B cell (primary cell): ENCODE results near the gene DAZAP1. TPM values are rescaled to one million over a fixed set of nuclear protein-coding genes. Genes with fewer than 3 reads are reported as not detected.

Source experiments
- ATAC-seq: fragments of 200-7000 bp; cut with Tn5 transposase; one replicate; pipeline ENCODE4 v1.10.0; 2021; ENCODE audit warnings: low read depth, mild to moderate bottlenecking, moderate number of reproducible peaks, moderate library complexity
- CTCF ChIA-PET: fragments of 350-600 bp; sonication (Branson Sonifier 250); formaldehyde crosslinking; loops from one replicate; lab custom pipeline; 2021; ENCODE audit warnings: antibody characterized with exemption, inconsistent platforms; lab: Charles Lee
- POLR2A ChIA-PET: fragments of 350-600 bp; sonication (Branson Sonifier 250); formaldehyde crosslinking; loops from one replicate; lab custom pipeline; 2021; ENCODE audit warnings: antibody characterized with exemption; lab: Charles Lee
- DNase-seq: peaks from one replicate; pipeline ENCODE4 v3.0.0; 2013
- H2AFZ ChIP-seq: 2 replicates; pipeline ENCODE4 v1.6.1; 2012; ENCODE audit warnings: mild to moderate bottlenecking, low read depth, low read length; ENCODE audit not compliant: insufficient read depth, poor library complexity, severe bottlenecking
- H3K27ac ChIP-seq, 2 donors: 1 replicate in 1 of 2; 2 replicates in 1 of 2; pipeline ENCODE4 v1.5.1; 2012 to 2013; ENCODE audit warnings: low read length in 2 of 2, mild to moderate bottlenecking in 2 of 2, moderate library complexity in 1 of 2
- H3K27me3 ChIP-seq, 4 experiments: fragments of 200-600 bp in 1 of 4; sonication (generic) in 1 of 4; replicated peaks in 1 of 4; 1 replicate in 2 of 4; 2 replicates in 2 of 4; pipeline versions ENCODE4 v1.6.1 to v1.7.0; 2013 to 2016; ENCODE audit warnings: low read length in 3 of 4, mild to moderate bottlenecking in 2 of 4, mixed read lengths in 1 of 4, moderate library complexity in 1 of 4; ENCODE audit not compliant: insufficient read depth in 4 of 4, control insufficient read depth in 3 of 4; ENCODE audit errors: control extremely low read depth in 1 of 4
- H3K36me3 ChIP-seq, 2 experiments: replicated peaks in 1 of 2; 1 replicate in 1 of 2; 2 replicates in 1 of 2; pipeline versions ENCODE4 v1.6.1 to v1.7.1; 2013; ENCODE audit warnings: low read length in 1 of 2; ENCODE audit not compliant: insufficient read depth in 2 of 2, control insufficient read depth in 1 of 2; ENCODE audit errors: control extremely low read depth in 1 of 2, extremely low read depth in 1 of 2
- H3K4me1 ChIP-seq, 2 donors: fragments of 200-600 bp in 1 of 2; sonication (generic) in 1 of 2; 1 replicate in 1 of 2; 2 replicates in 1 of 2; pipeline versions ENCODE4 v1.5.1 to v1.6.1; 2013 to 2017; ENCODE audit warnings: low read length in 2 of 2; ENCODE audit not compliant: control insufficient read depth in 2 of 2, insufficient read depth in 2 of 2
- H3K4me2 ChIP-seq: replicated peaks from 2 replicates; pipeline ENCODE3; 2012; ENCODE audit warnings: mild to moderate bottlenecking, low read depth, low read length; ENCODE audit not compliant: poor library complexity, severe bottlenecking
- H3K4me3 ChIP-seq, 5 experiments: fragments of 200-600 bp in 1 of 5; sonication (generic) in 1 of 5; 1 replicate in 3 of 5; 2 replicates in 2 of 5; pipeline versions ENCODE4 v1.5.1 to v1.7.0; 2011 to 2016; ENCODE audit warnings: low read length in 4 of 5, mild to moderate bottlenecking in 4 of 5, low read depth in 2 of 5, control low read depth in 1 of 5, moderate library complexity in 1 of 5; ENCODE audit not compliant: insufficient read depth in 1 of 5; ENCODE audit errors: control extremely low read depth in 1 of 5, extremely low read depth in 1 of 5
- H3K79me2 ChIP-seq: fragments of 200-600 bp; sonication (generic); one replicate; pipeline ENCODE4 v1.6.0; 2016; ENCODE audit warnings: low read length; ENCODE audit not compliant: control insufficient read depth, insufficient read depth
- H3K9ac ChIP-seq: fragments of 200-600 bp; sonication (generic); 2 replicates; pipeline ENCODE4 v1.6.1; 2017; ENCODE audit warnings: mild to moderate bottlenecking, low read length, moderate library complexity
- H3K9me3 ChIP-seq, 3 donors: one replicate each; pipeline versions ENCODE4 v1.6.1 to v1.7.1; 2013; ENCODE audit warnings: low read length in 2 of 3; ENCODE audit not compliant: control insufficient read depth in 2 of 3, insufficient read depth in 1 of 3; ENCODE audit errors: control extremely low read depth in 1 of 3
- H4K20me1 ChIP-seq: 2 replicates; pipeline ENCODE4 v1.6.0; 2012; ENCODE audit warnings: mild to moderate bottlenecking, low read length; ENCODE audit not compliant: insufficient read depth, control insufficient read depth, poor library complexity, severe bottlenecking
- H3K27ac Mint-ChIP-seq: one replicate; pipeline ENCODE4 v1.8.0; 2021; ENCODE audit warnings: mixed read lengths
- H3K27me3 Mint-ChIP-seq: one replicate; pipeline ENCODE4 v1.8.0; 2021; ENCODE audit warnings: mixed read lengths
- H3K4me1 Mint-ChIP-seq: one replicate; pipeline ENCODE4 v1.8.0; 2021; ENCODE audit warnings: mixed read lengths
- H3K4me3 Mint-ChIP-seq: one replicate; pipeline ENCODE4 v1.8.0; 2021; ENCODE audit warnings: mixed read lengths
- H3K9me3 Mint-ChIP-seq: one replicate; pipeline ENCODE4 v1.8.0; 2022; ENCODE audit warnings: mixed read lengths; ENCODE audit not compliant: insufficient read depth
- EZH2 ChIP-seq: IDR thresholded peaks from 2 replicates; pipeline ENCODE4 v1.6.1; 2012; ENCODE audit warnings: borderline replicate concordance, low read depth, mild to moderate bottlenecking, moderate library complexity, low read length; ENCODE audit not compliant: insufficient read depth, poor library complexity, severe bottlenecking
- WGBS: methylation state at CpG from one replicate; pipeline ENCODE4 v1.1.5; 2013; ENCODE audit warnings: missing lambda C conversion rate; ENCODE audit not compliant: insufficient coverage; 5-methylcytosine and 5-hydroxymethylcytosine counted together
- intact Hi-C: fragments of 100-400 bp; cut with micrococcal nuclease; formaldehyde crosslinking; loops from one replicate; pipeline ENCODE4 v1.10.0; 2022
- polyA plus RNA-seq: library from polyadenylated mRNA; depleted of rRNA; stranded (reverse); fragments of >200 nt; gene quantifications from 2 replicates; pipeline ENCODE4 v1.2.3, GENCODE V29; 2012
- total RNA-seq, 2 donors: library from RNA; stranded (reverse); fragments of 120-200 nt in 1 of 2; gene quantifications; 1 replicate in 1 of 2; 2 replicates in 1 of 2; pipeline versions ENCODE4 v1.2.3 to v1.2.4, GENCODE V29; 2013 to 2022
- TF ChIP-seq, protein P1 (sequence below): fragments of 200-600 bp; IDR thresholded peaks from one replicate; pipeline ENCODE4 v1.8.0; 2022; ENCODE audit warnings: antibody characterized with exemption, mild to moderate bottlenecking

Gene DAZAP1
- total and polyA plus RNA-seq, 2 donors (not counting 1 experiment from before 2014, with no cell fraction given), result 54.8 to 125 TPM

DNA sequence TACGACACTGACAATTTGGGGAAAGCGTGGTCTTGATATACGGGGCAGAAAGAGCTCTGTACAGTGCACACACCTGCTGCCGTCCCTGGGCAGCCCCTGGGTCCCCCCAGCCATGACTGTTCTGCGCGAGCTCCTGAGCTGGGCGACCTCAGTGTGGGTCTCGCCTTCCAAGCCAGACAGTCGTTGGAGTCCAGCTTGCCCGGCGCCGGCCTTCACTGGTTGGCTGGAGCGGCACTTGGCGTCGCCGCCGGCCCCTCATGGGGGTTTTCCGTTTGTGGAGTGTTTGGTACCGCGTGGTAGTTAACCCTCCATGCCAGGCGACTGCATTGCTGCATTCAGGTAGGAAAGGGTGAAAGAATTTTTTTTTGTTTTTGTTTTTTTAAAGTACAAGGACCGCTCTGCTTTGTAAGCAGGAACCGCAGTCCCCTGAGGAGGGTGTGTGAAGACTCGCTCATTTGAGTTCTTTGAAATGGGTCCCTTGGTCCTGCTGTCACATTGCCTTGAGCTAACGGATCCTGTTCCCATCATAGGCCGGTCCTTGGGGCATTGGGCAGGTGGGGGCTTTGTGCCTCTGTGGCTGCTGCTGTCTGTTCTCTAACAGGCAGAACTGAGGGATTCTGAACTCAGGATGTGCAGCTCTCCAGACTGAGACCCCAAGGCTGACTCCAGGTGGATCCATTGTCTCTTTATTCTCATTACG is 20.0 kb downstream of the DAZAP1 start:
- Histone ChIP-seq H3K9me3 (no peaks in the 10 kb centered on the region), H3K4me2 (no peak overlapping the region), H3K4me3 (no peak overlapping the region), H3K36me3 (peaks cover 0 to 73% of the 10 kb centered on the region in 2 experiments), H3K27me3 (no peaks in the 10 kb centered on the region), H3K27ac (no peak overlapping the region), H2AFZ (no peak overlapping the region), H3K9ac (no peak overlapping the region), H4K20me1 (peaks cover 74% of the 10 kb centered on the region), H3K4me1 (no peaks in the 10 kb centered on the region), H3K79me2 (peaks cover 42% of the 10 kb centered on the region)
- ATAC-seq (no peak), DNase-seq (no peak)
- WGBS, result 93% methylated on average over 26 of the region's 27 CpGs
- no peaks in the 10 kb centered on the region for H3K9me3 Mint-ChIP-seq
- CTCF ChIA-PET, result no interaction called here
- intact Hi-C loops, result no loop called here
- H3K4me1 Mint-ChIP-seq, result no peaks in the 10 kb centered on the region
- H3K27ac Mint-ChIP-seq, result no peak overlapping the region
- POLR2A ChIA-PET, result no interaction called here
- TF ChIP-seq, protein P1, sequence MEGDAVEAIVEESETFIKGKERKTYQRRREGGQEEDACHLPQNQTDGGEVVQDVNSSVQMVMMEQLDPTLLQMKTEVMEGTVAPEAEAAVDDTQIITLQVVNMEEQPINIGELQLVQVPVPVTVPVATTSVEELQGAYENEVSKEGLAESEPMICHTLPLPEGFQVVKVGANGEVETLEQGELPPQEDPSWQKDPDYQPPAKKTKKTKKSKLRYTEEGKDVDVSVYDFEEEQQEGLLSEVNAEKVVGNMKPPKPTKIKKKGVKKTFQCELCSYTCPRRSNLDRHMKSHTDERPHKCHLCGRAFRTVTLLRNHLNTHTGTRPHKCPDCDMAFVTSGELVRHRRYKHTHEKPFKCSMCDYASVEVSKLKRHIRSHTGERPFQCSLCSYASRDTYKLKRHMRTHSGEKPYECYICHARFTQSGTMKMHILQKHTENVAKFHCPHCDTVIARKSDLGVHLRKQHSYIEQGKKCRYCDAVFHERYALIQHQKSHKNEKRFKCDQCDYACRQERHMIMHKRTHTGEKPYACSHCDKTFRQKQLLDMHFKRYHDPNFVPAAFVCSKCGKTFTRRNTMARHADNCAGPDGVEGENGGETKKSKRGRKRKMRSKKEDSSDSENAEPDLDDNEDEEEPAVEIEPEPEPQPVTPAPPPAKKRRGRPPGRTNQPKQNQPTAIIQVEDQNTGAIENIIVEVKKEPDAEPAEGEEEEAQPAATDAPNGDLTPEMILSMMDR, result no peak
- TF ChIP-seq EZH2, result no peak
- no peak overlapping the region for H3K4me3 Mint-ChIP-seq
- H3K27me3 Mint-ChIP-seq, result no peaks in the 10 kb centered on the region

DNA sequence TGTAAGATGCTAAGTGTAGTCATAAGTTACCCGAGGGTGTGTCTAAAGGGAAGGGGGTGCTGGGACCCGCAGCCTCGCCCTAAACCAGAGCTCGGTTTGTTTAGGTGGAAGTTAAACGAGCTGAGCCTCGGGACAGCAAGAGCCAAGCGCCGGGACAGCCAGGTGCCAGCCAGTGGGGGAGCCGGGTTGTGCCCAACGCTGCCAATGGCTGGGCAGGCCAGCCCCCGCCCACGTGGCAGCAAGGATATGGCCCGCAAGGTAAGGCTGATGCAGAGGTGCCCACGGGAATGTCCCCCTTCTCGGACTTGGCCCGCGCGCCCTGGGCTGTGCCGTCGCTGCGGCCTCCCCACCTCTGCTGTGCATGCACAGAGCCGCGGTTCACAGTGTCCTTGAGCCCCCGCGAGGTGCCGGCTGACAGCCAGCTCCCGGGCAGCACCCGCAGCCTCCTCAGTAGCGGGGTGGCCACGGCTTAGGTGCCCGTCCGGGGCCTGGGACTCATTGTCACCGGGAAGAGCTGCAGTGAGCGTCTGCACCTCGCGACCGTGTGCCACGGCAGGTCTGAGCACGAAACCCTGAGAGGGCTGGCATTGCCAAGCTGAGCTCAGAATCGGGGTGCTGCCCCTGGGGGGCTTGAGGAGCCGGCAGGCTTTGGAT is 21.5 kb downstream of the DAZAP1 start:
- H3K4me1 ChIP-seq, result no peaks in the 10 kb centered on the region
- no peaks in the 10 kb centered on the region for H3K4me1 Mint-ChIP-seq
- DNase-seq (no peak), ATAC-seq (no peak)
- H3K4me3 ChIP-seq, result no peak overlapping the region
- WGBS, result 96% methylated on average over 41 of the region's 41 CpGs
- ChIA-PET POLR2A (no interaction called here), CTCF (no interaction called here)
- no peak overlapping the region for H3K9ac ChIP-seq
- no peak overlapping the region for H3K4me3 Mint-ChIP-seq
- H3K36me3 ChIP-seq, result peaks cover 0 to 75% of the 10 kb centered on the region in 2 experiments
- H3K79me2 ChIP-seq, result peaks cover 41% of the 10 kb centered on the region
- no peak overlapping the region for H3K27ac Mint-ChIP-seq
- peaks cover 74% of the 10 kb centered on the region for H4K20me1 ChIP-seq
- no peaks in the 10 kb centered on the region for H3K27me3 Mint-ChIP-seq
- H3K9me3 ChIP-seq, result no peaks in the 10 kb centered on the region
- H3K9me3 Mint-ChIP-seq, result no peaks in the 10 kb centered on the region
- no peak overlapping the region for H2AFZ ChIP-seq
- intact Hi-C loops, result no loop called here
- H3K27ac ChIP-seq, result no peak overlapping the region
- no peaks in the 10 kb centered on the region for H3K27me3 ChIP-seq
- H3K4me2 ChIP-seq, result no peak overlapping the region
- TF ChIP-seq EZH2, result no peak
- TF ChIP-seq, protein P1, result no peak
